Tibial artery (tissue), 4 donors: ENCODE results near the gene CYP39A1.

Source experiments
- DNase-seq, 2 donors: peaks; one replicate each; pipeline ENCODE4 v3.0.0-alpha.2; 2019
- H3K27ac ChIP-seq, 2 donors: fragments of 200-600 bp; sonication (generic) in 1 of 2; 1 replicate in 1 of 2; 2 replicates in 1 of 2; pipeline ENCODE4 v1.5.1; 2018 to 2019; ENCODE audit warnings: mild to moderate bottlenecking in 1 of 2
- H3K27me3 ChIP-seq, 2 donors: fragments of 200-600 bp; sonication (generic) in 1 of 2; one replicate each; pipeline versions ENCODE4 v1.5.1 to v1.6.0; 2016 to 2019
- H3K36me3 ChIP-seq, 3 donors: fragments of 200-600 bp; sonication (generic) in 2 of 3; one replicate each; pipeline ENCODE4 v1.5.1; 2016 to 2019; ENCODE audit warnings: mild to moderate bottlenecking in 2 of 3
- H3K4me1 ChIP-seq, 4 donors: fragments of 200-600 bp; sonication (generic) in 2 of 4; 1 replicate in 3 of 4; 2 replicates in 1 of 4; pipeline ENCODE4 v1.5.1; 2016 to 2019
- H3K4me3 ChIP-seq, 2 donors: fragments of 200-600 bp; sonication (generic) in 1 of 2; 1 replicate in 1 of 2; 2 replicates in 1 of 2; pipeline ENCODE4 v1.5.1; 2018 to 2019; ENCODE audit warnings: mild to moderate bottlenecking in 2 of 2
- H3K9me3 ChIP-seq, 3 donors: fragments of 200-600 bp; sonication (generic) in 1 of 3; one replicate each; pipeline ENCODE4 v1.5.1; 2016 to 2019
- intact Hi-C: fragments of 100-400 bp; cut with DNase I; formaldehyde crosslinking; loops from one replicate; pipeline ENCODE4 v1.15.0; 2023; ENCODE audit warnings: low total_unique reads
- TF ChIP-seq, protein P1 (sequence below), 2 experiments: fragments of 200-600 bp in 1 of 2; fragments of 450-650 bp in 1 of 2; IDR thresholded peaks; one replicate each; pipeline ENCODE4 v1.5.1; 2017 to 2019; ENCODE audit warnings: antibody characterized with exemption in 2 of 2, mild to moderate bottlenecking in 1 of 2, moderate library complexity in 1 of 2

CYP39A1 gene

DNA sequence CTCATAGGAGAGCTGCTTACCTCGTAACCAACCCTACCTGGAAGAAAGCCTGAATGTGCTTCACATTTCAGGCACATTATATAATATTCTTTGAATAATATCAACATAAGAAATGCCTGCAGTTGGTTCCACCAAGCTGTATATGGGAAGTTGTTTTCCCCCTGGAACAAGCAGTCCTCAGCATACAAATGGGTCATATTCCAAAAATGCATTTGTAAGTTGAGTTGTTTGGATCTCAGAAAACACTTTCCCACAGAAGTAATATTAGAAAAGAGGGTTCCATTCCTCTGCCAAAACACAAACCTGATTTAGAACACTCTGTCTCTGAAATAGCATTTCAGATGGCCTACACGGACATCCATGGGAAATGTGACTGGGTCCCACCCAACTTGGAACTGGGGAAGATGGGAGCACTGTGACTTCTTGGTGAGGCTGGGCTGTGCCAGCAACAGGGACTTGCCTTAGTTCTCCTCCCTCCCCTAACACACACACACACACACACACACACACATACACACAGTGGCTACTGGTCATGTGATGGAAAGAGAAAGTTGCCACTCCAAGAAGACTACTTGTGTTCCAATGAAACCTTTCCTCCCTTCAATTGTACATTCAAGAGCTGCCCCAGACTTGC is 150.0 kb downstream of the CYP39A1 start:
- TF ChIP-seq, protein P1, sequence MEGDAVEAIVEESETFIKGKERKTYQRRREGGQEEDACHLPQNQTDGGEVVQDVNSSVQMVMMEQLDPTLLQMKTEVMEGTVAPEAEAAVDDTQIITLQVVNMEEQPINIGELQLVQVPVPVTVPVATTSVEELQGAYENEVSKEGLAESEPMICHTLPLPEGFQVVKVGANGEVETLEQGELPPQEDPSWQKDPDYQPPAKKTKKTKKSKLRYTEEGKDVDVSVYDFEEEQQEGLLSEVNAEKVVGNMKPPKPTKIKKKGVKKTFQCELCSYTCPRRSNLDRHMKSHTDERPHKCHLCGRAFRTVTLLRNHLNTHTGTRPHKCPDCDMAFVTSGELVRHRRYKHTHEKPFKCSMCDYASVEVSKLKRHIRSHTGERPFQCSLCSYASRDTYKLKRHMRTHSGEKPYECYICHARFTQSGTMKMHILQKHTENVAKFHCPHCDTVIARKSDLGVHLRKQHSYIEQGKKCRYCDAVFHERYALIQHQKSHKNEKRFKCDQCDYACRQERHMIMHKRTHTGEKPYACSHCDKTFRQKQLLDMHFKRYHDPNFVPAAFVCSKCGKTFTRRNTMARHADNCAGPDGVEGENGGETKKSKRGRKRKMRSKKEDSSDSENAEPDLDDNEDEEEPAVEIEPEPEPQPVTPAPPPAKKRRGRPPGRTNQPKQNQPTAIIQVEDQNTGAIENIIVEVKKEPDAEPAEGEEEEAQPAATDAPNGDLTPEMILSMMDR (IDR thresholded peaks at IDR 0.05): no peak
- no peaks in the 10 kb centered on the region for H3K9me3 ChIP-seq
- peak overlapping the region in 1 of 2 donors; percentile 9 for H3K4me3 ChIP-seq
- peaks cover 0 to 89% (median 18%) of the 10 kb centered on the region in 4 donors for H3K4me1 ChIP-seq
- peak overlapping the region; percentile 73 to 83 for H3K27ac ChIP-seq
- peak; percentile 77 to 90 for DNase-seq
- no peaks in the 10 kb centered on the region for H3K36me3 ChIP-seq
- intact Hi-C loops: no loop called here
- H3K27me3 ChIP-seq: no peaks in the 10 kb centered on the region

DNA sequence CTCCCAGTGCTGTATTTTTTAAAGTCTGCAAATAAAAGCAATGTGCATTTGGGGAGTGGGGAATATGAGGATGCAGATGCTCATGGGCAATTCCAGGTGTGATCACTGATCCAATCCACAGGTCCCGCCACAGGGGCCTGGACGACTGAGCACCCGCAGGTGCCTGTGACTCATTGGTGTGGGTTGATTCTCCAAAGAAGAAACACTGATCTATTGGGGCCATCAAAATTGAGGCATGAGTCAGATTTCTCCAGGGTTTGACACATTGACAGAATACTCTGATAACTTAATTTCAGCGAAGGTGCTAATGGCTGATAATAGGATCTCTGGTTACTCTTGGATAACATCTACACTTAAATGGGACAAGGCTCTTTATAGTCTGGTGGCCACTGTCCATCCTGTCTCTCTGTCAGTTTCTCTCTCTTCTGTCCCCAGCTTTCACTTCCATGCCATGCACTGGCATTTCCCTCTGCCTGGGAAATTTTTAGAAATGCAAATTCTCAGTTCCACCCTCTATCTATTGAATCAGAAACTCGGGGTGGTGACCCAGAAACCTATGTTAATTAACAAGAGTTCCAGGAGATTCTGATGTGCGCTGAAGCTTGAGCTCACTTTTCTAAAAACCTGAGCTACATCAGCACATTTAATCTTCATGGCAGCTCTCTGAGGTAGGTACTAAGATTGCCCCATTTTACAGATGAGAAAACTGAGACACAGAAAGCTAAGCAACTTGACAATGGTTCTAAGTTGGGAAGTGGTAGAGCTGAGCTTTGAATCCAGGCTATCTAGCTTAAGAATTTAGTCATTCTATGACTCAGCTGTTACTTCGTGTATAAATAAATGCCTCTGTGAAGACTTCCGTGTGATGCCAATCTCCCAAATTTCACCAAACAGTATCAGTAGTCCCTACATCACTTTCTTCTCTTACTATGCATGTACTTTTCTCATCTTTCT is 151.2 kb downstream of the CYP39A1 start:
- H3K9me3 ChIP-seq: no peaks in the 10 kb centered on the region
- H3K27ac ChIP-seq: peak overlapping the region; percentile 73 to 83
- no peaks in the 10 kb centered on the region for H3K27me3 ChIP-seq
- TF ChIP-seq, protein P1 (IDR thresholded peaks at IDR 0.05): no peak
- no peak for DNase-seq
- H3K4me1 ChIP-seq: peaks cover 0 to 82% (median 14%) of the 10 kb centered on the region in 4 donors
- H3K36me3 ChIP-seq: no peaks in the 10 kb centered on the region
- intact Hi-C loops: no loop called here
- H3K4me3 ChIP-seq: no peak overlapping the region

DNA sequence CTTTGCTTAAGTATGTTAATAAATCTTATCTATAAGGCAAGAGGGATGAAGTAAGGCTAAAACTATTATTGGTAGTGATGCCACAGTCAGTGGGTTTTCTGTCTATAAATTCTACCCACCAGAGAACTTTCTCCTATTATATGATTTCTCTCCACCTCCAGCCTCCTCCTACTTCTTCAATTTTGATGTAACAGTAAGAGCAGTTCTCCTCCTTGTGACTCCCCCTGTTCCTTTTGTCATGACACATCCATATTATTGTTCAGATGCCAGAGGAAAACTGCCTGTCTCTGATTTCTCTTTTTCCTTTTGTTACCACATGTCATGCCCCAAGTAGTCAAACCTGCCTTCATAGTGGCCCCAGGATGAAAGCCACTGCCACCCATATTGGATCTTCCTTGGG is 152.2 kb downstream of the CYP39A1 start:
- Histone ChIP-seq H3K9me3 (no peaks in the 10 kb centered on the region), H3K27ac (peak overlapping the region; percentile 73 to 83), H3K27me3 (no peaks in the 10 kb centered on the region), H3K36me3 (no peaks in the 10 kb centered on the region), H3K4me1 (peaks cover 0 to 72% (median 8%) of the 10 kb centered on the region in 4 donors), H3K4me3 (no peak overlapping the region)
- intact Hi-C loops: no loop called here
- no peak for DNase-seq
- TF ChIP-seq, protein P1 (IDR thresholded peaks at IDR 0.05): no peak
